NOMO-1 treated with dmso at 0.1 percent for 144 hours (cell line): ENCODE measurements around the gene GPR183.

ENCODE experiments used
- DNase-seq: peaks from one replicate; lab custom pipeline; 2025; ENCODE audit not compliant: unreplicated experiment; lab: John Stamatoyannopoulos, UW

GPR183 gene

GRCh38 chr13:99307247-99307646, at the start of gene GPR183:
Gene GPR183, minus strand, starts transcription at chr13:99307399. Its CDS starts 11,254 bp downstream, at chr13:99296145.
- DNase-seq, result peak; percentile 31

- DNase-seq, result peak; percentile 55
These were observed 49.3 kb upstream of the GPR183 start for GRCh38 chr13:99356262-99357091.

GRCh38 chr13:99356012-99356261, 48.7 kb upstream of the GPR183 start:
- DNase-seq, result no peak

- DNase-seq, result no peak
These were observed 48.2 kb upstream of the GPR183 start for GRCh38 chr13:99355267-99356011.

- peak; percentile 56 for DNase-seq
These were observed 47.3 kb upstream of the GPR183 start for GRCh38 chr13:99354371-99354951.

GRCh38 chr13:99353836-99354235, 46.6 kb upstream of the GPR183 start:
- DNase-seq, result no peak

GRCh38 chr13:99353246-99353600, 46.0 kb upstream of the GPR183 start:
- DNase-seq, result no peak

- DNase-seq, result no peak
These were observed 45.4 kb upstream of the GPR183 start for GRCh38 chr13:99352351-99353245.

- no peak for DNase-seq
These were observed 44.6 kb upstream of the GPR183 start for GRCh38 chr13:99351772-99352171.

GRCh38 chr13:99350191-99350590, 43.0 kb upstream of the GPR183 start:
- no peak for DNase-seq

GRCh38 chr13:99347911-99348451, 40.8 kb upstream of the GPR183 start:
- DNase-seq, result no peak

GRCh38 chr13:99347335-99347878, 40.2 kb upstream of the GPR183 start:
- no peak for DNase-seq

- DNase-seq, result no peak
These were observed 39.3 kb upstream of the GPR183 start for GRCh38 chr13:99346335-99347042.

- DNase-seq, result no peak
These were observed 38.1 kb upstream of the GPR183 start for GRCh38 chr13:99345345-99345744.

GRCh38 chr13:99344610-99345208, 37.5 kb upstream of the GPR183 start:
- no peak for DNase-seq

GRCh38 chr13:99342723-99343315, 35.6 kb upstream of the GPR183 start:
- no peak for DNase-seq

GRCh38 chr13:99341969-99342722, 34.9 kb upstream of the GPR183 start:
- no peak for DNase-seq

- no peak for DNase-seq
These were observed 33.4 kb upstream of the GPR183 start for GRCh38 chr13:99340638-99341037.
